A549 (cell line): ENCODE measurements around the gene PRKACG. TPM values are rescaled to one million over a fixed set of nuclear protein-coding genes. Genes with fewer than 3 reads are reported as not detected.

Source experiments
- ATAC-seq, 2 experiments: fragments of 200-7000 bp in 1 of 2; fragments of >200 bp in 1 of 2; cut with Nextera tagmentation in 1 of 2; cut with Tn5 transposase in 1 of 2; 3 replicates each; pipeline versions ENCODE4 v1.8.0 to v1.9.1; 2018 to 2020; ENCODE audit warnings: mild to moderate bottlenecking in 1 of 2, moderate library complexity in 1 of 2
- CTCF ChIA-PET: fragments of 300-600 bp; sonication (Branson Sonifier 250); formaldehyde crosslinking; extraction: SDS; loops from one replicate; lab custom pipeline; 2021; ENCODE audit warnings: antibody characterized with exemption, inconsistent platforms; lab: Yijun Ruan, JAX
- POLR2A ChIA-PET: fragments of 350-600 bp; formaldehyde crosslinking; extraction: SDS; loops from one replicate; lab custom pipeline; 2021; ENCODE audit warnings: antibody characterized with exemption, inconsistent platforms; lab: Yijun Ruan, JAX
- DNase-seq, 2 experiments: peaks; one replicate each; pipeline versions ENCODE4 v3.0.0 to v3.0.0-alpha.2; 2011 to 2016; ENCODE audit warnings: low read depth in 1 of 2, low spot score in 1 of 2
- FAIRE-seq: peaks from 2 replicates; lab custom pipeline; 2011; peaks lifted over from hg19 to GRCh38; lab: Jason Lieb, UNC
- H3K27ac ChIP-seq, 2 experiments: fragments of >200 bp; sonication (Bioruptor Twin); formaldehyde crosslinking; 3 replicates each; pipeline ENCODE4 v1.5.1; 2016 to 2017
- H3K4me1 ChIP-seq: fragments of >200 bp; sonication (Bioruptor Twin); formaldehyde crosslinking; 3 replicates; pipeline ENCODE4 v1.6.1; 2016
- H3K4me2 ChIP-seq: fragments of >200 bp; sonication (Bioruptor Twin); formaldehyde crosslinking; 3 replicates; pipeline ENCODE4 v1.6.1; 2016
- H3K4me3 ChIP-seq: fragments of >200 bp; sonication (Bioruptor Twin); formaldehyde crosslinking; 3 replicates; pipeline ENCODE4 v1.5.1; 2016
- H3K9me3 ChIP-seq: fragments of >200 bp; sonication (Bioruptor Twin); formaldehyde crosslinking; 3 replicates; pipeline ENCODE4 v1.6.1; 2016
- BHLHE40 ChIP-seq: IDR thresholded peaks from 2 replicates; pipeline ENCODE4 v1.6.1; 2012; ENCODE audit warnings: low read depth, low read length, inconsistent platforms
- CBX8 ChIP-seq: fragments of 200-600 bp; sonication (generic); IDR thresholded peaks from 2 replicates; pipeline ENCODE4 v1.6.1; 2016
- CTCF ChIP-seq: fragments of >200 bp; sonication (Bioruptor Twin); formaldehyde crosslinking; IDR thresholded peaks from 3 replicates; pipeline ENCODE4 v1.5.1; 2016
- EP300 ChIP-seq, 2 experiments: fragments of >200 bp; sonication (Bioruptor Twin); formaldehyde crosslinking; IDR thresholded peaks; 2 replicates in 1 of 2; 3 replicates in 1 of 2; pipeline ENCODE4 v1.6.1; 2016 to 2017
- ESRRA ChIP-seq: fragments of 150-350 bp; IDR thresholded peaks from 2 replicates; pipeline ENCODE4 v1.6.1; 2014; ENCODE audit warnings: mild to moderate bottlenecking, low read length, borderline replicate concordance
- FOXS1 ChIP-seq: fragments of 250-450 bp; sonication (Bioruptor Pico); IDR thresholded peaks from 2 replicates; pipeline ENCODE4 v1.5.0; 2020; ENCODE audit warnings: mild to moderate bottlenecking, moderate library complexity
- GATA3 ChIP-seq: IDR thresholded peaks from 2 replicates; pipeline ENCODE4 v1.6.1; 2012; ENCODE audit warnings: borderline replicate concordance
- HEYL ChIP-seq: fragments of 250-450 bp; sonication (Bioruptor Pico); IDR thresholded peaks from 2 replicates; pipeline ENCODE4 v1.8.0; 2021; ENCODE audit warnings: mild to moderate bottlenecking, moderate library complexity
- HMGXB4 ChIP-seq: fragments of 250-450 bp; sonication (Bioruptor Pico); IDR thresholded peaks from 2 replicates; pipeline ENCODE4 v1.5.0; 2021; ENCODE audit warnings: mild to moderate bottlenecking, moderate library complexity, borderline replicate concordance
- MAX ChIP-seq: IDR thresholded peaks from 2 replicates; pipeline ENCODE4 v1.6.1; 2012
- MYC ChIP-seq: IDR thresholded peaks from 2 replicates; pipeline ENCODE4 v1.6.1; 2012; ENCODE audit warnings: mild to moderate bottlenecking, inconsistent platforms, low read length, improper control_type of control experiment, borderline replicate concordance
- NPAS2 ChIP-seq: fragments of 250-450 bp; sonication (Bioruptor Pico); IDR thresholded peaks from 2 replicates; pipeline ENCODE4 v1.8.0; 2022; ENCODE audit warnings: mild to moderate bottlenecking, moderate library complexity, borderline replicate concordance
- PBX3 ChIP-seq: IDR thresholded peaks from 2 replicates; pipeline ENCODE4 v1.6.1; 2012
- PHF8 ChIP-seq: fragments of 200-600 bp; sonication (generic); IDR thresholded peaks from 2 replicates; pipeline ENCODE4 v1.6.1; 2016; ENCODE audit warnings: low read depth, mild to moderate bottlenecking, antibody characterized with exemption, moderate library complexity, borderline replicate concordance
- RAD21 ChIP-seq, 2 experiments: fragments of >200 bp in 1 of 2; sonication (Bioruptor Twin) in 1 of 2; formaldehyde crosslinking in 1 of 2; IDR thresholded peaks in 1 of 2; conservative IDR thresholded peaks in 1 of 2; 2 replicates in 1 of 2; 3 replicates in 1 of 2; pipeline ENCODE4 v1.6.1; 2012 to 2018; ENCODE audit warnings: inconsistent platforms in 1 of 2
- ZSCAN20 ChIP-seq: fragments of 250-450 bp; sonication (Bioruptor Pico); IDR thresholded peaks from 2 replicates; pipeline ENCODE4 v1.8.0; 2022; ENCODE audit warnings: mild to moderate bottlenecking, moderate library complexity
- WGBS: methylation state at CpG from one replicate; pipeline ENCODE4 v1.1.6; 2017; ENCODE audit errors: missing lambda C conversion rate; 5-methylcytosine and 5-hydroxymethylcytosine counted together
- polyA plus RNA-seq, 4 experiments: library from polyadenylated mRNA; depleted of rRNA in 3 of 4; stranded (reverse); fragments of >200 nt; fragmentation: RNase III in 1 of 4; extraction: RNeasy Plus Mini Kit Qiagen cat#74134 plus additional on column Dnase treatment in 1 of 4; gene quantifications; 2 replicates in 3 of 4; 3 replicates in 1 of 4; pipeline ENCODE4 v1.2.3, GENCODE V29; 2011 to 2017
- TF ChIP-seq, protein P1 (sequence below): fragments of 250-450 bp; sonication (Bioruptor Pico); IDR thresholded peaks from 2 replicates; pipeline ENCODE4 v1.5.0; 2020; ENCODE audit warnings: low read depth, mild to moderate bottlenecking, moderate library complexity

PRKACG gene
- polyA plus RNA-seq, 2 of the 4 experiments (the other 2 are of a cell fraction), result not detected

GRCh38 chr9:69019808-69020207 is 5.9 kb upstream of the PRKACG start:
- Histone ChIP-seq H3K9me3 (no peaks in the 10 kb centered on the region), H3K27ac (no peak overlapping the region), H3K4me3 (no peak overlapping the region), H3K4me1 (no peaks in the 10 kb centered on the region), H3K4me2 (no peak overlapping the region)
- CTCF ChIA-PET, result interaction anchor here (0.9 to 1.4 kb wide), 5 partner anchors 8 to 436 kb away, joined by 3 to 5 read pairs (median 4); partner anchors contain the start of gene FXN
- no peak for FAIRE-seq
- no peak for DNase-seq
- ATAC-seq, result no peak
- 4% methylated on average over 3 of the region's 3 CpGs for WGBS
- TF ChIP-seq ESRRA, result no peak
- POLR2A ChIA-PET, result no interaction called here

DNA sequence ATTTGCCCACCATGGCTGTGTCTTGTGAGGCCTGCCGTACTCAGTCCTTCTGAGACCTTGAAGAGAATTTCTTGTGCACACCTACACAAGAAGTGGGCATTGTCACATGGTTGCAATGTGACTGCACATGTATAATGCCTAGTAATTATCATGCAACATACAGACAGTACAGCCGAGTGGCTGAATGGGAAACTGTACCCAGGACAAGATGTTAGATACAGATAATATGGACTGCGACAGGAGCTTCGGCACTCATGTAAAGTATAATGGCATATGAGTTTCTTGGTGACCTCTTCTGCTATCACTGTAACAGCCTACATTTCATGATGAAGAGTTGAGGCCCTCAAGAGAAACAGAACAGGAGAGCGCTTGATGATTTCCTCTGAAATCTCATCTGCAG is 4.8 kb upstream of the PRKACG start:
- TF ChIP-seq PBX3 (no peak), MAX (no peak), ESRRA (no peak), EP300 (IDR thresholded peaks at IDR 0.05) (no peak), PHF8 (no peak), CTCF (no peak)
- DNase-seq (no peak), ATAC-seq (no peak), FAIRE-seq (no peak)
- 52% methylated on average over 5 of the region's 5 CpGs for WGBS
- CTCF ChIA-PET, result interaction anchor here (1.0 to 1.4 kb wide), 2 partner anchors 16 to 435 kb away, joined by 3 read pairs; no protein-coding TSS in a partner anchor
- POLR2A ChIA-PET, result no interaction called here
- Histone ChIP-seq H3K4me1 (no peaks in the 10 kb centered on the region), H3K4me3 (no peak overlapping the region), H3K27ac (no peak overlapping the region), H3K9me3 (no peaks in the 10 kb centered on the region), H3K4me2 (no peak overlapping the region)

DNA sequence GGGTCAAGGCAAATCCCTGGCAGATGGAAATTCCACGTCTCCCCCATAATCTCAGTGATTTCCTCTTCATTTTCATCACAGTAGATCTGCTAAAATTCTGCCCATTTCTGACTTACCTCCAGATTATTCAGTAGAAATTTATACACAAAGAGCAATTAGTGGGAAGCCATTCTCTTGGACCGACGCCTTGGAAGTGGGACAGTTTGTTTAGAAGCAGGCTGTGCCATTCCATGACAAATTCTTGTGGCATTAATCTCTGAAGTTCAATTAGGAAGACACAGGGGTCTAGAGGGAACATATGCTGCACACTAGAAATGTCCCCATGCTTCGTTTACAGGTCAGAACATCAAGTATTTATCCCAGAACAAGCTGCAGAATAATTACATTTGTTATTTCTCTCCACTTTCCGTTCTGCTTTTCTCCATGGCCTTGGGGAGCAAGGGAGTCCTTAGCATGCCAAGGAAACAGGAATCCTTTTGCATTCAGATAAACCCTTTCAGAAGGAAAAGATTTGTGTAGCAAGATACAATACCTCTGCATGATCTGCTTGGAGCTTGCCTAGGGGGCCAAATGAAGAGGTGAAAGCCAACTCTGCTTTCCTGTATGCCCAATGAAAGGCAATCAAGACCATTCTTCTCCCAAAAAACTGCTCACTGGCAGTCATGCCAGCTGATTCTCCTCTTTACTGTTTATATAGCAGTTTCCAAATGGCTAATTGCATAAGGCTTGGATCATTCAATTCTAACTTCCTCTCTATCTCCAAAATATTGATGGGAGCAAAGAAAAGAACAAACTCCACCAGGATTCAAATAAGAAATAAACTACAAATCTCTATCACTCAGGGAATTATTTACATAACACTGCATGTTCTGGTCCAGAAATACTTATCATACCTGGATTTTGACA is 2.5 kb upstream of the PRKACG start:
- ATAC-seq, result no peak
- H3K4me2 ChIP-seq, result no peak overlapping the region
- CTCF ChIA-PET, result interaction anchor here (0.6 to 1.1 kb wide), 3 partner anchors 17 to 431 kb away, joined by 3 to 4 read pairs (median 3); partner anchors contain the start of gene FXN

More for the DNA sequence above, 2.5 kb upstream of the PRKACG start:
- POLR2A ChIA-PET, result no interaction called here
- H3K9me3 ChIP-seq, result no peaks in the 10 kb centered on the region
- H3K4me3 ChIP-seq, result no peak overlapping the region
- TF ChIP-seq BHLHE40, result no peak
- TF ChIP-seq, protein P1, sequence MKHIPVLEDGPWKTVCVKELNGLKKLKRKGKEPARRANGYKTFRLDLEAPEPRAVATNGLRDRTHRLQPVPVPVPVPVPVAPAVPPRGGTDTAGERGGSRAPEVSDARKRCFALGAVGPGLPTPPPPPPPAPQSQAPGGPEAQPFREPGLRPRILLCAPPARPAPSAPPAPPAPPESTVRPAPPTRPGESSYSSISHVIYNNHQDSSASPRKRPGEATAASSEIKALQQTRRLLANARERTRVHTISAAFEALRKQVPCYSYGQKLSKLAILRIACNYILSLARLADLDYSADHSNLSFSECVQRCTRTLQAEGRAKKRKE (CRISPR knock-in tag), result no peak
- no peak for TF ChIP-seq ZSCAN20 (CRISPR knock-in tag)
- TF ChIP-seq NPAS2, result no peak
- no peak for TF ChIP-seq MYC
- TF ChIP-seq GATA3, result no peak
- TF ChIP-seq EP300 (IDR thresholded peaks at IDR 0.05), result no peak
- TF ChIP-seq HMGXB4 (CRISPR knock-in tag), result no peak
- no peak for TF ChIP-seq HEYL (CRISPR knock-in tag)
- no peak for TF ChIP-seq RAD21 (conservative IDR thresholded peaks at IDR 0.05 in 1 of 2, IDR thresholded peaks at IDR 0.05 in 1 of 2)
- TF ChIP-seq CBX8, result no peak
- TF ChIP-seq FOXS1 (CRISPR knock-in tag), result no peak
- H3K4me1 ChIP-seq, result no peaks in the 10 kb centered on the region
- FAIRE-seq, result no peak
- H3K27ac ChIP-seq, result no peak overlapping the region
- no peak for DNase-seq
- 34% methylated on average over 5 of the region's 5 CpGs for WGBS
